A673 (cell line): Measurements from ENCODE around the gene LRCH2.

ENCODE experiments used
- EZH2 ChIP-seq: fragments of 200-600 bp; sonication (generic); IDR thresholded peaks from 2 replicates; pipeline ENCODE4 v1.6.1; 2017; ENCODE audit warnings: borderline replicate concordance, low read depth, mild to moderate bottlenecking, mixed read lengths, antibody characterized with exemption, low read length; ENCODE audit not compliant: poor library complexity, severe bottlenecking
- TF ChIP-seq, protein P1 (sequence below): fragments of 300-800, 200-600 bp; sonication (generic); conservative IDR thresholded peaks from 2 replicates; pipeline ENCODE4 v1.5.1; 2017; ENCODE audit warnings: low read depth, mild to moderate bottlenecking, antibody characterized with exemption, low read length, moderate library complexity, mixed read lengths

DNA sequence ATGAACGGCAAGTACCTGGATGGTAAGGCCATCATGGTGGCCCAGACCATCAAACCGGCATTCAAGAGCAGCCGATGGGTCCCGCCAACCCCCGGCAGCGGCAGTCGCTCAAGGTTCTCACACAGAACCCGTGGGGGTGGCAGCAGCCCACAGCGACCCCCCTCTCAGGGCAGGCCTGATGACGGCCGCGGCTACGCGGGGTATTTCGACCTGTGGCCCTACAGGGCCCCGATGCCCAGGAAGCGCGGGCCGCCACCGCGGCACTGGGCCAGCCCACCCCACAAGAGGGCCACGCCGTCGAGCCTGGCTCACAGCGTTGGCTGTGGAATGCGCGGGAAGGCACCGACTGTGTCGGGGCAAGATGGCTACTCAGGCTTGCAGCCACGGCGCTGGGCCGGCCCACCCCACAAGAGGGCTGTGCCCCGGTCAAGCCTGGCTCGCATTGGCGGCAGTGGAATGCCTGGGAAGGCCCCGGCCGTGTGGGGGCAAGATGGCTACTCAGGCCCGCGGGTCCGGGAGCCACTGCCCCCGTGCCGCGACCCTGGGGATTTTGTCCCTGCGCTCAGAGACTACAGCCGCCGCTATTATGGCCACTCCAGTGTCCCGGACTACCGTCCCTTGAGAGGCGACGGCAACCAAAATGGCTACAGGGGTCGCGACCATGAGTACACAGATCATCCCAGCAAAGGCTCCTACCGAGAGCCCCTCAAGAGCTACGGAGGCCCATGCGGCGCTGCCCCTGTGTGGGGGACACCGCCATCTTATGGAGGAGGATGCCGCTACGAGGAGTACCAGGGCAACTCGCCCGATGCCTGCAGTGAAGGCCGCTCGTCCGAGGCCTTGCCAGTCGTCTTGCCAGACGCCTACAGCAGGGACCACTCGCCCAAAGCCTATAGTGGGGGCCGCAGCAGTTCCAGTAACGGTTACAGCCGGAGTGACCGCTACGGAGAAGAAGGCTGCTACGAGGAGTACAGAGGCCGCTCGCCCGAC lies 44.0 kb downstream of the LRCH2 start:
- TF ChIP-seq EZH2, result no peak
- TF ChIP-seq, protein P1, sequence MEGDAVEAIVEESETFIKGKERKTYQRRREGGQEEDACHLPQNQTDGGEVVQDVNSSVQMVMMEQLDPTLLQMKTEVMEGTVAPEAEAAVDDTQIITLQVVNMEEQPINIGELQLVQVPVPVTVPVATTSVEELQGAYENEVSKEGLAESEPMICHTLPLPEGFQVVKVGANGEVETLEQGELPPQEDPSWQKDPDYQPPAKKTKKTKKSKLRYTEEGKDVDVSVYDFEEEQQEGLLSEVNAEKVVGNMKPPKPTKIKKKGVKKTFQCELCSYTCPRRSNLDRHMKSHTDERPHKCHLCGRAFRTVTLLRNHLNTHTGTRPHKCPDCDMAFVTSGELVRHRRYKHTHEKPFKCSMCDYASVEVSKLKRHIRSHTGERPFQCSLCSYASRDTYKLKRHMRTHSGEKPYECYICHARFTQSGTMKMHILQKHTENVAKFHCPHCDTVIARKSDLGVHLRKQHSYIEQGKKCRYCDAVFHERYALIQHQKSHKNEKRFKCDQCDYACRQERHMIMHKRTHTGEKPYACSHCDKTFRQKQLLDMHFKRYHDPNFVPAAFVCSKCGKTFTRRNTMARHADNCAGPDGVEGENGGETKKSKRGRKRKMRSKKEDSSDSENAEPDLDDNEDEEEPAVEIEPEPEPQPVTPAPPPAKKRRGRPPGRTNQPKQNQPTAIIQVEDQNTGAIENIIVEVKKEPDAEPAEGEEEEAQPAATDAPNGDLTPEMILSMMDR, result no peak
